Fibroblast of villous mesenchyme (primary cell): ENCODE results near the gene PEX3. TPM values are rescaled to one million over a fixed set of nuclear protein-coding genes. Genes with fewer than 3 reads are reported as not detected.

Experiments
- DNase-seq: peaks from one replicate; pipeline ENCODE4 v3.0.0-alpha.2; 2010; ENCODE audit warnings: low read depth
- H3K4me3 ChIP-seq: 2 replicates; pipeline ENCODE4 v1.5.1; 2011; ENCODE audit warnings: low read depth, mild to moderate bottlenecking, low read length
- total RNA-seq: library from RNA; depleted of rRNA; stranded (reverse); fragments of >200 nt; gene quantifications from 2 replicates; pipeline ENCODE4 v1.2.3, GENCODE V29; 2012
- TF ChIP-seq, protein P1 (sequence below): IDR thresholded peaks from 2 replicates; pipeline ENCODE4 v1.5.1; 2012; ENCODE audit warnings: low read depth, mild to moderate bottlenecking, low read length; ENCODE audit not compliant: insufficient read depth

PEX3 gene
- total RNA-seq, 1 donor, result 24.6 TPM

DNA sequence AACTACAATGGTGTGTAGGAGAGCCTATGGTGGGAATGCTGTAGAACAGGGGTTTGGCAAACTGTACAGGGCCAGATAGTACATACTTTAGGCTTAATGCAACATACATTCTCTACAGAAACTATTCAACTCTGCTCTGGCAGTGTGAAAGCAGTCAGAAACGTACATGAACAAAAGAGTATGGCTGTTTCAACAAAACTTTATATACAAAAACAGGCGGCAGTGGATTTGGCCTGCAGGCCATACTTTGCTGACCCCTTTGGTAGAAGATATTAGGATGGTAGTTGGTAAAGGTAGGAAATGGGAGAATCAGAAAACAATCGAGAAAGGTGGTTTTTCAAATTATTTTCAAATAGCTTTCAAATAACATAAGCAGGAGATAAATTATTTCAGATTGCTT is 36.1 kb downstream of the PEX3 start:
- TF ChIP-seq, protein P1, sequence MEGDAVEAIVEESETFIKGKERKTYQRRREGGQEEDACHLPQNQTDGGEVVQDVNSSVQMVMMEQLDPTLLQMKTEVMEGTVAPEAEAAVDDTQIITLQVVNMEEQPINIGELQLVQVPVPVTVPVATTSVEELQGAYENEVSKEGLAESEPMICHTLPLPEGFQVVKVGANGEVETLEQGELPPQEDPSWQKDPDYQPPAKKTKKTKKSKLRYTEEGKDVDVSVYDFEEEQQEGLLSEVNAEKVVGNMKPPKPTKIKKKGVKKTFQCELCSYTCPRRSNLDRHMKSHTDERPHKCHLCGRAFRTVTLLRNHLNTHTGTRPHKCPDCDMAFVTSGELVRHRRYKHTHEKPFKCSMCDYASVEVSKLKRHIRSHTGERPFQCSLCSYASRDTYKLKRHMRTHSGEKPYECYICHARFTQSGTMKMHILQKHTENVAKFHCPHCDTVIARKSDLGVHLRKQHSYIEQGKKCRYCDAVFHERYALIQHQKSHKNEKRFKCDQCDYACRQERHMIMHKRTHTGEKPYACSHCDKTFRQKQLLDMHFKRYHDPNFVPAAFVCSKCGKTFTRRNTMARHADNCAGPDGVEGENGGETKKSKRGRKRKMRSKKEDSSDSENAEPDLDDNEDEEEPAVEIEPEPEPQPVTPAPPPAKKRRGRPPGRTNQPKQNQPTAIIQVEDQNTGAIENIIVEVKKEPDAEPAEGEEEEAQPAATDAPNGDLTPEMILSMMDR, result no peak

DNA sequence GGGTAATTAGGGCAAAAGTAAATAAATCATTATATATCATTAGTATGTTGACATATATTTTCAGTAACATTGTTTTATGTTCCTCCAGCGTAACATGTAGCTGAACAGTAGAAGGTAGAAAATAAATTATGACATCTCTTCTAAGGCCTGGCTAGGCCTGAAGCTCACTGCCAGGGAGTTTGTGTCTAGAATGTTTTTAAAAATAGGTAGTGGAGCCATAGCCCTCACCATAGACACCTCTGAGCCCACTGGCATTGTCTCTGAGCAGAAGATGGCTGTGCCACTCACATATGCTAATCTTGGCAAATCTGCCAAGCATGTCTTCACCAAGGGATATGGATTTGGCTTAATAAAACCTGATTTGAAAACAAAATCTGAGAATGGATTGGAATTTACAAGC is 39.6 kb downstream of the PEX3 start:
- H3K4me3 ChIP-seq, result no peak overlapping the region
- TF ChIP-seq, protein P1, result no peak
- DNase-seq, result no peak

More for the DNA sequence above, 36.1 kb downstream of the PEX3 start:
- H3K4me3 ChIP-seq, result no peak overlapping the region
- DNase-seq, result no peak

DNA sequence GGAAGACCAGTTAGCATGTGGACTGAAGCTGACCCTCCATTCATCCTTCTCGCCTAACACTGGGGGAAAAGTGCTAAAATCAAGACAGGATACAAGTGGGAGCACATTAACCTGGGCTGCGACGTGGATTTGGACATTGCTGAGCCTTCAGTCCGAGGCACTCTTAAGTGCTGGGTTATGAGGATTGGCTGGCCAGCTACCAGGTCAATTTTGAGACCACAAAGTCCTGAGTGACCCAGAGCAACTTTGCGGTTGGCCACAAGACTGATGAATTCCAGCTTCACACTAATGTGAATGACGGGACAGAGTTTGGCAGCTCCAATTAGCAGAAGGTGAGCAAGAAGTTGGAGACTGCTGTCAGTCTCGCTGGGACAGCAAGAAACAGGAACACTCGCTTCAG is 40.2 kb downstream of the PEX3 start:
- DNase-seq, result no peak
- no peak overlapping the region for H3K4me3 ChIP-seq
- TF ChIP-seq, protein P1, result no peak

DNA sequence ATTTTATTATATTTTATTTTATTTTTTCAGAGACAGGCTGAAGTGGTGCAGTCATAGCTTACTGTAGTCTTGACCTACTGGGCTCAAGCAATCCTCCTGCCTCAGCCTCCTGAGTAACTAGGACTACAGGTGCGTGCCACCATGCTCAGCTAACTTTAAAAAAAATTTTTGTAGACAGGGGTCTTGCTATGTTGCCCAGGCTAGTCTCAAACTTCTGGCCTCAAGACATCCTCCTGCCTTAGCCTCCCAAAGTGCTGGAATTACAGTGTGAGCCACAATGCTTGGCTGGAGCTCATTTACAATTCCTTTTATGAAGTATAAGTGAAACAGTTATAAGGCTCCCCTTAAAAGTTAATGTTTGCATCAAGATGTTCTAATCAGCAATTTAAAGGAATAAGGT is 46.4 kb downstream of the PEX3 start:
- H3K4me3 ChIP-seq, result no peak overlapping the region
- DNase-seq, result no peak
- TF ChIP-seq, protein P1, result no peak

DNA sequence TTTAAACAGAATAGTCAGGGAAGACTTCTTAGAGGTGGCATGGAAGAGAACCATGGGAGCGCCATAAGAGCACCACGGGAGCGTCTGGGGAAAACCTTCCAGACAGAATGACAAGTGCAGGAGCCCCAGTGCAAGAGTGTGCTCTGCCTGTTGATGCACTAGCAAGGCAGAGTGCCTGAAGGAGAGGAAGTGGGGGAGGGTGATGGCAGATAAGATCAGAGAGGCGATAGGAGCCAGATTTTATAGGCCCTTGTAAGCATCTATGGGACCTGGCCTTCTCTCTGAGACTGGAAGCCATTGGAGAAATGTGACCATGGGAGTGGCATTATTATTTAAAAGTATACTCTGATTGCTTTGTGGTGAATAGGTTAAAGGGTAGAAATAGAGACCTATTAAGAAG is 47.8 kb downstream of the PEX3 start:
- TF ChIP-seq, protein P1, result no peak
- no peak for DNase-seq
- no peak overlapping the region for H3K4me3 ChIP-seq

DNA sequence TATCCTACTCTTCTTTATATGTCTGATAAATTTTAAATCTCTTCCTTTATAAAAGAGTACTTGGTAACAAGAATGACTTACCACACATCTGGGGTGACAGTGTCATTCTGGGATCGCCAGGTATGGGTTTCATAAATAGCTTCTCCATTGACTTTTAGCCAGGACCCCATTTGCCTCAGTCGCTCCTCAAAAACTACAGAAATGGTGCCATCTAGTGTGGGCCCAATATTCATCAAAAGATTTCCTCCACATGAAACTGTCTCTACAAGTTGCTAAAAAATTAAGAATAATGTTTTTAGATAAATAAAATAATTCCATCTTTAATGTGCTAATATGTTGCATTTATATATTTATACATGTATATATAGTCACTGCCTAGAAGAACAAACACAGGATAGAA is 51.2 kb downstream of the PEX3 start:
- no peak overlapping the region for H3K4me3 ChIP-seq
- TF ChIP-seq, protein P1, result peak; percentile 12
- no peak for DNase-seq

DNA sequence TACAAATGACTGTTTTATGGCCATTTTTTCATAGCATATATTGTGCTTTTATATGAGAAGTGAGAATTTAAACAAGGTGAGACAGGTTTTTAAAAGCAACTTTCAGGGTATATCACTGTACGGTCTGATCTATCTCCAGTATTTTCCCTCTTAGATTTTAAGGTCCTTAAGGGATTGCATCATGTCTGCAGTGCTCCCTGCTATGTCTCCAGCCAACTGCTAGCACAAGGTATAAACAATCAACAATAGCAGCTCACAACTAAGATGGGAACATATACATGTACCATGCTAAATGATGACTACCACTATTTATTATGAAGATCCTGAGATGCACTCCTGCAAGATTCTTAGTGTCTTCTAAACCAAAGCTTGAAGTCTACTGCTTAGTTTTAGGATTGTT is 53.8 kb downstream of the PEX3 start:
- peak; percentile 36 for DNase-seq
- TF ChIP-seq, protein P1, result no peak
- H3K4me3 ChIP-seq, result no peak overlapping the region
